Neural progenitor cell (in vitro differentiated cells): ENCODE data around the gene DNAJA4.

ENCODE experiments used
- EZH2 ChIP-seq: fragments of 200-600 bp; sonication (generic); IDR thresholded peaks from 2 replicates; pipeline ENCODE4 v1.6.1; 2017; ENCODE audit warnings: antibody characterized with exemption, mild to moderate bottlenecking, moderate library complexity
- EZH2phosphoT487 ChIP-seq: fragments of 200-600 bp; sonication (generic); IDR thresholded peaks from 2 replicates; pipeline ENCODE4 v1.6.1; 2017; ENCODE audit warnings: antibody characterized with exemption
- TF ChIP-seq, protein P1 (sequence below): fragments of 200-600 bp; sonication (generic); IDR thresholded peaks from 2 replicates; pipeline ENCODE4 v1.5.1; 2017; ENCODE audit warnings: antibody characterized with exemption, mild to moderate bottlenecking

DNA sequence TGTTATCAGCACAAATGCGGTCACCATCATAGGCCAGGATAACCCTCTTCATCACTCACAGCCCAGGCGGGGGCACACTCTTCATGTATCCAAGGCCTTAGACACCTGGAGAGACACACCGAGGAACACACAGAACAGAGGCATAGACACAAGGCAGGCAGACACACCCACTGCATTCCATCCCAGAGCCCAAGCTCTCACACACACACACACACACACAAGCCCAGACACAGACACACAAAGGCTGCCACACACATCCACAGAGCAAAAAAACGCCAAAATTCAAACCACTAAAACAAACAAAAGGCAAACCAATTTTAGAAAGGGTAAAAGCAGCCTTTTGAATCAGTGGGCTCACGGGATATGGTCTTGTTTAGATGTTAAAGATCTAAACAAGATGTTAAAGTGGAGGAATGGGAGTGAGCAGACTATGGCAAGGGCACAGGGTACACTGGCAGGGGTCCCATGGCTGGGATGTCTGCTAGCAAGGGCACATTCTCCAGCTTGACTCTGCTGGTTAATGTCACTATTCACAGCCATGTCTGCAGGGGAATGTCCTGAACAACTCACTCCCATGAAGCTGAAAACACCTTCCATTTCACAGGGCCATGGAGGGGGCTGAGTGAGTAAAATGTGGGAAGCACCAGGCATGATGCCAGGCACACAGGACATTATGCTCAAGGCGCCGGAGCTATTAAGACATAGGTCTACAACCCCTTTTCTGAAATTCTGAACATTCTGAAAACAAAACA lies 60.9 kb downstream of the DNAJA4 start:
- TF ChIP-seq, protein P1, sequence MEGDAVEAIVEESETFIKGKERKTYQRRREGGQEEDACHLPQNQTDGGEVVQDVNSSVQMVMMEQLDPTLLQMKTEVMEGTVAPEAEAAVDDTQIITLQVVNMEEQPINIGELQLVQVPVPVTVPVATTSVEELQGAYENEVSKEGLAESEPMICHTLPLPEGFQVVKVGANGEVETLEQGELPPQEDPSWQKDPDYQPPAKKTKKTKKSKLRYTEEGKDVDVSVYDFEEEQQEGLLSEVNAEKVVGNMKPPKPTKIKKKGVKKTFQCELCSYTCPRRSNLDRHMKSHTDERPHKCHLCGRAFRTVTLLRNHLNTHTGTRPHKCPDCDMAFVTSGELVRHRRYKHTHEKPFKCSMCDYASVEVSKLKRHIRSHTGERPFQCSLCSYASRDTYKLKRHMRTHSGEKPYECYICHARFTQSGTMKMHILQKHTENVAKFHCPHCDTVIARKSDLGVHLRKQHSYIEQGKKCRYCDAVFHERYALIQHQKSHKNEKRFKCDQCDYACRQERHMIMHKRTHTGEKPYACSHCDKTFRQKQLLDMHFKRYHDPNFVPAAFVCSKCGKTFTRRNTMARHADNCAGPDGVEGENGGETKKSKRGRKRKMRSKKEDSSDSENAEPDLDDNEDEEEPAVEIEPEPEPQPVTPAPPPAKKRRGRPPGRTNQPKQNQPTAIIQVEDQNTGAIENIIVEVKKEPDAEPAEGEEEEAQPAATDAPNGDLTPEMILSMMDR = no peak
- TF ChIP-seq EZH2 (no peak), EZH2phosphoT487 (no peak)
